Esophagus (tissue), 2 donors: ENCODE measurements around the gene ITPKA. TPM values are rescaled to one million over a fixed set of nuclear protein-coding genes. Genes with fewer than 3 reads are reported as not detected.

Experiments
- H3K27ac ChIP-seq, 2 donors: one replicate each; pipeline ENCODE4 v1.5.1; 2013; ENCODE audit warnings: low read depth in 2 of 2, mild to moderate bottlenecking in 2 of 2, inconsistent platforms in 1 of 2, low read length in 1 of 2, moderate library complexity in 1 of 2
- H3K27me3 ChIP-seq, 2 donors: one replicate each; pipeline ENCODE4 v1.6.1; 2013; ENCODE audit warnings: low read length in 2 of 2, control low read depth in 1 of 2, mild to moderate bottlenecking in 1 of 2; ENCODE audit not compliant: insufficient read depth in 2 of 2, control insufficient read depth in 1 of 2
- H3K36me3 ChIP-seq, 2 donors: one replicate each; pipeline ENCODE4 v1.6.1; 2013; ENCODE audit warnings: low read length in 1 of 2; ENCODE audit not compliant: control insufficient read depth in 2 of 2, insufficient read depth in 2 of 2
- H3K4me1 ChIP-seq, 2 donors: one replicate each; pipeline ENCODE4 v1.6.1; 2013; ENCODE audit warnings: low read length in 1 of 2; ENCODE audit not compliant: control insufficient read depth in 2 of 2, insufficient read depth in 2 of 2
- H3K4me3 ChIP-seq, 2 donors: one replicate each; pipeline ENCODE4 v1.5.1; 2013; ENCODE audit warnings: low read length in 2 of 2, mild to moderate bottlenecking in 2 of 2, low read depth in 1 of 2, moderate library complexity in 1 of 2
- H3K9me3 ChIP-seq, 2 donors: one replicate each; pipeline ENCODE4 v1.6.1; 2013; ENCODE audit warnings: mild to moderate bottlenecking in 2 of 2, low read depth in 1 of 2, low read length in 1 of 2, moderate library complexity in 1 of 2; ENCODE audit not compliant: control insufficient read depth in 2 of 2, insufficient read depth in 1 of 2
- WGBS, 2 donors: extraction: QIAGEN DNeasy Blood & Tissue Kit; methylation state at CpG; one replicate each; pipeline ENCODE4 v1.1.7; 2013; 5-methylcytosine and 5-hydroxymethylcytosine counted together
- polyA plus RNA-seq, 2 donors: library from polyadenylated mRNA; stranded (reverse); fragments of 200-250 nt; gene quantifications; one replicate each; pipeline ENCODE4 v1.2.3, GENCODE V29; 2013
- donor health status: healthy with polysubstance abuse.
- donor health status: Bipolar disorder and iron deficiency.

ITPKA gene
- polyA plus RNA-seq, 2 donors, result 0.28 to 0.47 TPM

- peaks cover 6 to 30% of the 10 kb centered on the region in 2 donors for H3K4me1 ChIP-seq
- 88 to 94% methylated on average over 2 of the region's 2 CpGs for WGBS, 2 donors
- peaks cover 0 to 9% of the 10 kb centered on the region in 2 donors for H3K27me3 ChIP-seq
Observed at GRCh38 chr15:41498657-41499056, 5.0 kb downstream of the ITPKA start.

GRCh38 chr15:41499109-41499851 lies 5.6 kb downstream of the ITPKA start:
- Histone ChIP-seq H3K4me1 (peaks cover 6 to 27% of the 10 kb centered on the region in 2 donors), H3K27ac (no peak overlapping the region), H3K27me3 (peaks cover 0 to 9% of the 10 kb centered on the region in 2 donors), H3K4me3 (no peak overlapping the region), H3K9me3 (peaks cover 0 to 1% of the 10 kb centered on the region in 2 donors), H3K36me3 (no peaks in the 10 kb centered on the region)
- 92% methylated on average over 6 of the region's 6 CpGs for WGBS, 2 donors

More at GRCh38 chr15:41498657-41499056, 5.0 kb downstream of the ITPKA start:
- Histone ChIP-seq H3K4me3 (no peak overlapping the region), H3K36me3 (no peaks in the 10 kb centered on the region), H3K27ac (no peak overlapping the region), H3K9me3 (peaks cover 0 to 1% of the 10 kb centered on the region in 2 donors)

- Histone ChIP-seq H3K36me3 (no peaks in the 10 kb centered on the region), H3K27me3 (peaks cover 0 to 9% of the 10 kb centered on the region in 2 donors), H3K27ac (no peak overlapping the region), H3K4me1 (peaks cover 6 to 19% of the 10 kb centered on the region in 2 donors), H3K4me3 (peak overlapping the region; percentile 17 to 22), H3K9me3 (peaks cover 0 to 1% of the 10 kb centered on the region in 2 donors)
- WGBS, 2 donors, result 9 to 23% methylated on average over 55 to 56 of the region's 56 CpGs
Observed at GRCh38 chr15:41501191-41501917, 7.7 kb downstream of the ITPKA start.

GRCh38 chr15:41501931-41502794 lies 8.5 kb downstream of the ITPKA start:
- H3K27ac ChIP-seq, result no peak overlapping the region
- H3K27me3 ChIP-seq, result peaks cover 0 to 9% of the 10 kb centered on the region in 2 donors
- WGBS, 2 donors, result 6 to 27% methylated on average over 60 to 64 of the region's 64 CpGs
- peaks cover 6 to 19% of the 10 kb centered on the region in 2 donors for H3K4me1 ChIP-seq
- no peaks in the 10 kb centered on the region for H3K36me3 ChIP-seq
- peaks cover 0 to 1% of the 10 kb centered on the region in 2 donors for H3K9me3 ChIP-seq
- peak overlapping the region; percentile 2 to 17 for H3K4me3 ChIP-seq

- Histone ChIP-seq H3K4me3 (peak overlapping the region; percentile 2 to 17), H3K36me3 (no peaks in the 10 kb centered on the region), H3K9me3 (peaks cover 0 to 1% of the 10 kb centered on the region in 2 donors), H3K4me1 (peaks cover 6 to 19% of the 10 kb centered on the region in 2 donors), H3K27ac (no peak overlapping the region), H3K27me3 (peaks cover 0 to 9% of the 10 kb centered on the region in 2 donors)
- 13 to 27% methylated on average over 44 to 54 of the region's 54 CpGs for WGBS, 2 donors
Observed at GRCh38 chr15:41502795-41503668, 9.4 kb downstream of the ITPKA start.

GRCh38 chr15:41503669-41504010 lies 10.0 kb downstream of the ITPKA start:
- Histone ChIP-seq H3K4me3 (no peak overlapping the region), H3K4me1 (peaks cover 6 to 19% of the 10 kb centered on the region in 2 donors), H3K27me3 (peaks cover 0 to 9% of the 10 kb centered on the region in 2 donors), H3K27ac (no peak overlapping the region), H3K9me3 (peaks cover 0 to 1% of the 10 kb centered on the region in 2 donors), H3K36me3 (no peaks in the 10 kb centered on the region)
- WGBS, 2 donors, result 48 to 64% methylated on average over 5 of the region's 5 CpGs

- no peak overlapping the region for H3K27ac ChIP-seq
- no peaks in the 10 kb centered on the region for H3K36me3 ChIP-seq
- no peak overlapping the region for H3K4me3 ChIP-seq
- WGBS, 2 donors, result 91 to 93% methylated on average over 13 of the region's 13 CpGs
- peaks cover 6 to 19% of the 10 kb centered on the region in 2 donors for H3K4me1 ChIP-seq
- H3K9me3 ChIP-seq, result peaks cover 0 to 1% of the 10 kb centered on the region in 2 donors
- H3K27me3 ChIP-seq, result peaks cover 0 to 9% of the 10 kb centered on the region in 2 donors
Observed at GRCh38 chr15:41504751-41505492, 11.2 kb downstream of the ITPKA start.

- H3K9me3 ChIP-seq, result peaks cover 0 to 1% of the 10 kb centered on the region in 2 donors
- 88 to 91% methylated on average over 4 of the region's 4 CpGs for WGBS, 2 donors
- H3K36me3 ChIP-seq, result no peaks in the 10 kb centered on the region
- H3K27ac ChIP-seq, result no peak overlapping the region
- H3K27me3 ChIP-seq, result peaks cover 0 to 10% of the 10 kb centered on the region in 2 donors
- peaks cover 6 to 19% of the 10 kb centered on the region in 2 donors for H3K4me1 ChIP-seq
- no peak overlapping the region for H3K4me3 ChIP-seq
Observed at GRCh38 chr15:41505776-41506175, 12.1 kb downstream of the ITPKA start.
